ENCODE data around the gene COTL1. TPM values are rescaled to one million over a fixed set of nuclear protein-coding genes. Genes with fewer than 3 reads are reported as not detected.

The COTL1 gene
- total RNA-seq, 4 donors from 2014 or later: 2.8 to 8.7 (median 6.2) TPM

GRCh38 chr16:84658690-84659089 lies 40.8 kb upstream of the COTL1 start:
- ATAC-seq (no peak), DNase-seq (no peak)
- Histone ChIP-seq H3K4me3 (no peak overlapping the region), H3K36me3 (peaks cover 0 to 70% of the 10 kb centered on the region in 2 donors), H3K9me3 (no peaks in the 10 kb centered on the region), H3K4me1 (no peaks in the 10 kb centered on the region), H3K27me3 (no peaks in the 10 kb centered on the region), H3K27ac (no peak overlapping the region)
- TF ChIP-seq, protein P1, sequence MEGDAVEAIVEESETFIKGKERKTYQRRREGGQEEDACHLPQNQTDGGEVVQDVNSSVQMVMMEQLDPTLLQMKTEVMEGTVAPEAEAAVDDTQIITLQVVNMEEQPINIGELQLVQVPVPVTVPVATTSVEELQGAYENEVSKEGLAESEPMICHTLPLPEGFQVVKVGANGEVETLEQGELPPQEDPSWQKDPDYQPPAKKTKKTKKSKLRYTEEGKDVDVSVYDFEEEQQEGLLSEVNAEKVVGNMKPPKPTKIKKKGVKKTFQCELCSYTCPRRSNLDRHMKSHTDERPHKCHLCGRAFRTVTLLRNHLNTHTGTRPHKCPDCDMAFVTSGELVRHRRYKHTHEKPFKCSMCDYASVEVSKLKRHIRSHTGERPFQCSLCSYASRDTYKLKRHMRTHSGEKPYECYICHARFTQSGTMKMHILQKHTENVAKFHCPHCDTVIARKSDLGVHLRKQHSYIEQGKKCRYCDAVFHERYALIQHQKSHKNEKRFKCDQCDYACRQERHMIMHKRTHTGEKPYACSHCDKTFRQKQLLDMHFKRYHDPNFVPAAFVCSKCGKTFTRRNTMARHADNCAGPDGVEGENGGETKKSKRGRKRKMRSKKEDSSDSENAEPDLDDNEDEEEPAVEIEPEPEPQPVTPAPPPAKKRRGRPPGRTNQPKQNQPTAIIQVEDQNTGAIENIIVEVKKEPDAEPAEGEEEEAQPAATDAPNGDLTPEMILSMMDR (IDR thresholded peaks at IDR 0.05 in 4 of 5, conservative IDR thresholded peaks at IDR 0.05 in 1 of 5): no peak
- no peak for TF ChIP-seq POLR2A (IDR thresholded peaks at IDR 0.05)
- intact Hi-C loops (cut with DNase I; ENCODE audit: low total_unique reads): no loop called here
- in situ Hi-C loops (cut with MboI; ENCODE audit: low sequenced_read_pairs in 4 of 4): no loop called here

DNA sequence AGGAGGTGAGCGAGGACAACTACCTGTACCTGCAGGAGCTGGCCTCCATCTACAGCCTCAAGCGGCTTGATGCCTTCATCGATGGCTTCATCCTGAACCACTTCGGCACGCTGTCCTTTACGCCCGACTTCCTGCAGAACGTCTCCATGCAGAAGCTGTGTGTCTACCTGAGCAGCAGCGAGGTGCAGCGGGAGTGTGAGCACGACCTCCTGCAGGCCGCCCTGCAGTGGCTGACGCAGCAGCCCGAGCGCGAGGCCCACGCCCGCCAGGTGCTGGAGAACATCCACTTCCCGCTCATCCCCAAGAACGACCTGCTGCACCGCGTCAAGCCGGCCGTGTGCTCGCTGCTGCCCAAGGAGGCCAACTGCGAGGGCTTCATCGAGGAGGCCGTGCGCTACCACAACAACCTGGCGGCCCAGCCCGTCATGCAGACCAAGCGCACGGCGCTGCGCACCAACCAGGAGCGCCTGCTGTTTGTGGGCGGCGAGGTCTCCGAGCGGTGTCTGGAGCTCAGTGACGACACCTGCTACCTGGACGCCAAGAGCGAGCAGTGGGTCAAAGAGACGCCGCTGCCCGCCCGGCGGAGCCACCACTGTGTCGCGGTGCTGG lies 39.5 kb upstream of the COTL1 start:
- in situ Hi-C loops (cut with MboI; ENCODE audit: low sequenced_read_pairs in 4 of 4) (no loop called here), intact Hi-C loops (cut with DNase I; ENCODE audit: low total_unique reads) (no loop called here)
- H3K4me3 ChIP-seq: no peak overlapping the region

GRCh38 chr16:84656649-84657048 lies 38.8 kb upstream of the COTL1 start:
- Histone ChIP-seq H3K27me3 (no peaks in the 10 kb centered on the region), H3K9me3 (no peaks in the 10 kb centered on the region), H3K4me1 (no peaks in the 10 kb centered on the region), H3K36me3 (peaks cover 0 to 58% of the 10 kb centered on the region in 2 donors), H3K4me3 (no peak overlapping the region), H3K27ac (no peak overlapping the region)
- no peak for ATAC-seq
- DNase-seq: no peak
- in situ Hi-C loops (cut with MboI; ENCODE audit: low sequenced_read_pairs in 4 of 4) (no loop called here), intact Hi-C loops (cut with DNase I; ENCODE audit: low total_unique reads) (no loop called here)
- TF ChIP-seq, protein P1 (IDR thresholded peaks at IDR 0.05 in 4 of 5, conservative IDR thresholded peaks at IDR 0.05 in 1 of 5): no peak
- no peak for TF ChIP-seq POLR2A (IDR thresholded peaks at IDR 0.05)

More for the DNA sequence above, 39.5 kb upstream of the COTL1 start:
- TF ChIP-seq, protein P1 (IDR thresholded peaks at IDR 0.05 in 4 of 5, conservative IDR thresholded peaks at IDR 0.05 in 1 of 5): no peak
- no peak for TF ChIP-seq POLR2A (IDR thresholded peaks at IDR 0.05)
- no peaks in the 10 kb centered on the region for H3K27me3 ChIP-seq
- H3K4me1 ChIP-seq: no peaks in the 10 kb centered on the region
- peaks cover 0 to 62% of the 10 kb centered on the region in 2 donors for H3K36me3 ChIP-seq
- DNase-seq: no peak
- H3K27ac ChIP-seq: no peak overlapping the region
- no peak for ATAC-seq
- no peaks in the 10 kb centered on the region for H3K9me3 ChIP-seq

GRCh38 chr16:84654998-84655397 lies 37.1 kb upstream of the COTL1 start:
- Histone ChIP-seq H3K36me3 (peaks cover 0 to 43% of the 10 kb centered on the region in 2 donors), H3K9me3 (no peaks in the 10 kb centered on the region), H3K27ac (no peak overlapping the region), H3K4me3 (no peak overlapping the region), H3K27me3 (no peaks in the 10 kb centered on the region), H3K4me1 (no peaks in the 10 kb centered on the region)
- intact Hi-C loops (cut with DNase I; ENCODE audit: low total_unique reads) (no loop called here), in situ Hi-C loops (cut with MboI; ENCODE audit: low sequenced_read_pairs in 4 of 4) (no loop called here)
- no peak for TF ChIP-seq POLR2A (IDR thresholded peaks at IDR 0.05)
- TF ChIP-seq, protein P1 (IDR thresholded peaks at IDR 0.05 in 4 of 5, conservative IDR thresholded peaks at IDR 0.05 in 1 of 5): no peak
- no peak for ATAC-seq
- DNase-seq: no peak

- Histone ChIP-seq H3K9me3 (no peaks in the 10 kb centered on the region), H3K27ac (no peak overlapping the region), H3K4me3 (no peak overlapping the region), H3K4me1 (peaks cover 4 to 7% of the 10 kb centered on the region in 2 donors), H3K27me3 (no peaks in the 10 kb centered on the region), H3K36me3 (peaks cover 0 to 35% of the 10 kb centered on the region in 2 donors)
- intact Hi-C loops (cut with DNase I; ENCODE audit: low total_unique reads): no loop called here
- in situ Hi-C loops (cut with MboI; ENCODE audit: low sequenced_read_pairs in 4 of 4): no loop called here
- no peak for ATAC-seq
- TF ChIP-seq, protein P1 (IDR thresholded peaks at IDR 0.05 in 4 of 5, conservative IDR thresholded peaks at IDR 0.05 in 1 of 5): no peak
- TF ChIP-seq POLR2A (IDR thresholded peaks at IDR 0.05): no peak
- DNase-seq: no peak
Observed at GRCh38 chr16:84654238-84654637, 36.4 kb upstream of the COTL1 start.
